WERI-Rb-1 (cell line): ENCODE measurements around the gene ELAC2.

Experiments
- DNase-seq: peaks from one replicate; pipeline ENCODE4 v3.0.0-alpha.2; 2020
- H3K27ac ChIP-seq: fragments of 250-450 bp; sonication (Bioruptor Pico); 2 replicates; pipeline ENCODE4 v1.5.1; 2020; ENCODE audit warnings: mild to moderate bottlenecking, moderate library complexity
- H3K27me3 ChIP-seq: fragments of 250-450 bp; sonication (Bioruptor Pico); 2 replicates; pipeline ENCODE4 v1.5.1; 2021; ENCODE audit warnings: mild to moderate bottlenecking, low read depth, moderate library complexity; ENCODE audit not compliant: insufficient read depth, severe bottlenecking
- H3K36me3 ChIP-seq: fragments of 250-450 bp; sonication (Bioruptor Pico); 2 replicates; pipeline ENCODE4 v1.5.1; 2020; ENCODE audit warnings: mild to moderate bottlenecking, moderate library complexity
- H3K4me3 ChIP-seq: 2 replicates; pipeline ENCODE4 v1.5.1; 2011; ENCODE audit warnings: low read depth, mild to moderate bottlenecking, control low read depth, low read length
- H3K9me3 ChIP-seq: fragments of 250-450 bp; sonication (Bioruptor Pico); 2 replicates; pipeline ENCODE4 v1.5.1; 2021; ENCODE audit warnings: mild to moderate bottlenecking, moderate library complexity; ENCODE audit not compliant: severe bottlenecking
- TF ChIP-seq, protein P1 (sequence below): IDR thresholded peaks from 2 replicates; pipeline ENCODE4 v1.5.1; 2011; ENCODE audit warnings: low read depth, mild to moderate bottlenecking, control low read depth, inconsistent platforms, low read length

The ELAC2 gene

DNA sequence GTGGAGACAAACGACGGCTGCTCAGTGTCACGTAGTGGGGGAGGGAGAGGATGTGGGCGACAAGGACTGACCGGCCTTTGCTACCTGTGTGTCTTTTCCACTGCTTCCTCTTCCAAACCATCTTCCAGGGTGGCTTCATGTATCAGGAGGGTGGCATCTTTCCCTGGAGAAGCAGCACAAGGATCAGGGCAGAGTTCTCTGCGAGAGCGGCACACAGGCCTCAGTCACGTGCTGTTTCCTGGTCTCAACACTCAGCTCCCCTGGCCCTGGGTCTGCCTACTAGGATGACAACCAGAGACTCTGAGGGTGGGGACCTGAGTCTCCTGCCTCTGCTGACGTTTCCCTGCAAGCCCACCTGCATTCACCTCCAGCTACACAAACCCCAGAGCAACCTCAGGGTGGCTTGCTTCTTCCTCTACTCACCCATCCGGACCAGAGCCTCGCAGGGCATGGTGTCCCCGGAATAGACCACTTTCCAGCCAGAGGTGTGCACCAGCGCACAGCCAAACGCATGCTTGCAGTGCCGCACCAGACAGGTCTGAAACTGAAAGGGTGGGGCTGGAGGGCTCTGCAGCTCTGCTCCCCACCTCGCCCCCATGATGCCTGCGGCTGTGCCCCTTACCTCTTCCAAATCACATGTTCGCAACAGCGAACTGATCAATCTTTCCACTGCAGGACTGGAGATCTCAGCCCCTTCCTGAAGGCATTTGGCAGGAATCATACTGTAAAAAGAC lies 23.3 kb downstream of the ELAC2 start:
- TF ChIP-seq, protein P1, sequence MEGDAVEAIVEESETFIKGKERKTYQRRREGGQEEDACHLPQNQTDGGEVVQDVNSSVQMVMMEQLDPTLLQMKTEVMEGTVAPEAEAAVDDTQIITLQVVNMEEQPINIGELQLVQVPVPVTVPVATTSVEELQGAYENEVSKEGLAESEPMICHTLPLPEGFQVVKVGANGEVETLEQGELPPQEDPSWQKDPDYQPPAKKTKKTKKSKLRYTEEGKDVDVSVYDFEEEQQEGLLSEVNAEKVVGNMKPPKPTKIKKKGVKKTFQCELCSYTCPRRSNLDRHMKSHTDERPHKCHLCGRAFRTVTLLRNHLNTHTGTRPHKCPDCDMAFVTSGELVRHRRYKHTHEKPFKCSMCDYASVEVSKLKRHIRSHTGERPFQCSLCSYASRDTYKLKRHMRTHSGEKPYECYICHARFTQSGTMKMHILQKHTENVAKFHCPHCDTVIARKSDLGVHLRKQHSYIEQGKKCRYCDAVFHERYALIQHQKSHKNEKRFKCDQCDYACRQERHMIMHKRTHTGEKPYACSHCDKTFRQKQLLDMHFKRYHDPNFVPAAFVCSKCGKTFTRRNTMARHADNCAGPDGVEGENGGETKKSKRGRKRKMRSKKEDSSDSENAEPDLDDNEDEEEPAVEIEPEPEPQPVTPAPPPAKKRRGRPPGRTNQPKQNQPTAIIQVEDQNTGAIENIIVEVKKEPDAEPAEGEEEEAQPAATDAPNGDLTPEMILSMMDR, result no peak
- H3K36me3 ChIP-seq, result peaks cover 89% of the 10 kb centered on the region

DNA sequence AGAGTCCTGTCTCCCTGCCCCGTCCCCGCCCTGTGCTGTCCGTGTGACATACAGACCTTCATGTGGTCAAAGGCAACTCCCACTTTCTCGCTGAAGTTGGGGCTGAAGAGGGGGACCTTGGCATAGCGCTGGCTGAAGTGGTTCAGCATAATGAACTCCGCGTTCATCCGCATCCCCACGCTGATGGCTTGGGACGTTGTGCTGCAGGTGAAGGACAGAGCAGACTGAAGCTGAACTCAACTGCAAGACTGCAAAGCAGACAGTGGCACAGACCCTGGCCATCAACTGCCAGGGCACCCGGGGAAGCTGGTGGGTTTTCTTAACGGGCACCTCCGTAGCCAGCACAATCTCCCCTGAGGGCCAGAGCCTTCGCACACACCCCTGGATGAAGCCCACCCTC lies 24.2 kb downstream of the ELAC2 start:
- Histone ChIP-seq H3K4me3 (no peak overlapping the region), H3K27ac (no peak overlapping the region), H3K27me3 (no peaks in the 10 kb centered on the region), H3K9me3 (no peaks in the 10 kb centered on the region), H3K36me3 (peaks cover 82% of the 10 kb centered on the region)
- no peak for DNase-seq
- TF ChIP-seq, protein P1, result no peak

More for the DNA sequence above, 23.3 kb downstream of the ELAC2 start:
- H3K9me3 ChIP-seq, result no peaks in the 10 kb centered on the region
- no peak for DNase-seq
- no peaks in the 10 kb centered on the region for H3K27me3 ChIP-seq
- no peak overlapping the region for H3K4me3 ChIP-seq
- no peak overlapping the region for H3K27ac ChIP-seq

DNA sequence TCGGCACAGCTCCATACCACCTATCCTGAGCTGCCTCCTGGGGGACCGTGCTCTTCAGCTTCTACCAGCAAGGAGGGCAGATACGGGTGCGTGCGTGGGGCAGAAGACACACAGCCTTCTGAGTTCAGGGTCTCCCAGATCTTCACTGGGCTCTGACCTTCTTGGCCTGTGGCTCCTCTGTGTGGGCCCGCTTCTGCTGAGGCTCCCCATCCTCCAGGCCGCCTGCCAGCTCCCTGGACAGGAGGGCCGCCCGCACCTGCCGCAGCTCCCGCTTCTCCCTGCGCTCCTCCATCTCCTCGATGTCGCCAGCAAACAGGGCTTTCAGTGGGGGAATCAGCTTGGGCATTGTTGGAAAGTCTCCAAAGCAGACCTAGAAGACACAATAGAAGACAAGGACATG lies 25.2 kb downstream of the ELAC2 start:
- no peak for DNase-seq
- Histone ChIP-seq H3K27me3 (no peaks in the 10 kb centered on the region), H3K4me3 (no peak overlapping the region), H3K36me3 (peaks cover 72% of the 10 kb centered on the region), H3K27ac (no peak overlapping the region), H3K9me3 (no peaks in the 10 kb centered on the region)
- TF ChIP-seq, protein P1, result no peak

DNA sequence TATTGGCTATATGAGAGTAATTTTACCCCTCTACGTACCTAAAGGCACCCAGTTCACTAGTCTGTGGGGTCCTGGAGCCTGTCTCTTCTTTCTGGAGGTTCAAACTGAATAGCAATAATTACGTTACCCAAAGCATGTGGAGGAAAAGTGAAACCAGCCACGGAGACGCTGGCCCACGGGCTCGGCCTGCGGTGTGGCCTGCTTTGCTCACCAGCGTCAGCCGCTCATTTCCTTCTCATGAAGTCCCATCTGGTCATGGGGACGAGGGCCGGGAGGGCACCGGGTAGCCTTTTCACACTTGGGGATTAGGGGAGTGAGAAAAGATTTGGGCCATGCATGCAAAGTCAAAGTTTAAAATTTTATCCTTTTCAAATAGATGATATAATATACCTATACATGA lies 26.9 kb downstream of the ELAC2 start:
- no peak overlapping the region for H3K4me3 ChIP-seq
- no peak for DNase-seq
- TF ChIP-seq, protein P1, result no peak
- no peak overlapping the region for H3K27ac ChIP-seq
- H3K27me3 ChIP-seq, result no peaks in the 10 kb centered on the region
- H3K9me3 ChIP-seq, result no peaks in the 10 kb centered on the region
- H3K36me3 ChIP-seq, result peaks cover 58% of the 10 kb centered on the region

DNA sequence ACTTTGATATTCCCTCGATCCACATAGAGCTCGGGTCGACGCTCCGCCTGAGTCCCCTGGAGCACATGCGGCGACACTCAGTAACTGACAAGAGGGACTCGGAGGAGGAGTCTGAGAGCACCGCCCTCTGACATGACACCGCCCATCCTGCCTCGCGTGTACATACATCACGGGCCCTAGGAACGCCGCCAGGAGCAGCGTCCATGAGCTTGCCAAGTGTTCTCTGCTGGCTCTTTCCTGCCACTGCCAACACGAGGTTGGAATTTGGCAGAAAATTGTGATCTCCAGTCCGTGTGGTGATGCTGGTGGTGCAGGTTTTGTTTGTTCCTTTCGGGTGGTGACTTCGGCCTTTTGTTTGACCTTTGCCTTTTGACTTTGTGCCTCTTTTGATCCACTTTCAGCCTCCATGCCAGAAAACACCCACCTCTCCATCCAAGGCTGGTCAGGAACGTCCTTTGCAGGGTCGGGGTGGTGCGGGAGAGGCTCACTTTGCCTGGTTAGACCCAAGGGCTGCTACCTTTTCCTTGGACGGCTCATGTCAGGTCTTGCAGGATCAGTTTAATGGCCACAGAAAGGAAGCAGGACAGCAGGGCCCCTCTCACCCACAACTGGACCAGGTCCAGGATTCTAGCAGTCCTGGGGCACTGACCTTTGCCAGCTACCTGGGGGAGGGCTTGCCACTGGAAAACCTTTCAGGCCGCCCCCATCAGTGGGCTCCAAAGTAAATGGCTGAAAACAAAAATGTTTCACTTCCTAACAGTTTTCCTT lies 27.6 kb downstream of the ELAC2 start:
- H3K9me3 ChIP-seq, result no peaks in the 10 kb centered on the region
- no peak overlapping the region for H3K4me3 ChIP-seq
- H3K36me3 ChIP-seq, result peaks cover 50% of the 10 kb centered on the region
- TF ChIP-seq, protein P1, result no peak
- no peak overlapping the region for H3K27ac ChIP-seq
- no peak for DNase-seq
- H3K27me3 ChIP-seq, result no peaks in the 10 kb centered on the region
